ENCODE data around the gene TRIM47.
A peak's percentile ranks its signal among the peaks of the same experiment; 100 is the strongest.
"Not testable (repeated sequence)": the region's sequence is repeated elsewhere in the genome, so short reads cannot be mapped to it uniquely, and the experiment has no call there.

TRIM47 gene

GRCh38 chr17:75869282-75870141 lies 8.9 kb downstream of the TRIM47 start:
- DNase-seq (ENCODE audit: low read depth): no peak

DNA sequence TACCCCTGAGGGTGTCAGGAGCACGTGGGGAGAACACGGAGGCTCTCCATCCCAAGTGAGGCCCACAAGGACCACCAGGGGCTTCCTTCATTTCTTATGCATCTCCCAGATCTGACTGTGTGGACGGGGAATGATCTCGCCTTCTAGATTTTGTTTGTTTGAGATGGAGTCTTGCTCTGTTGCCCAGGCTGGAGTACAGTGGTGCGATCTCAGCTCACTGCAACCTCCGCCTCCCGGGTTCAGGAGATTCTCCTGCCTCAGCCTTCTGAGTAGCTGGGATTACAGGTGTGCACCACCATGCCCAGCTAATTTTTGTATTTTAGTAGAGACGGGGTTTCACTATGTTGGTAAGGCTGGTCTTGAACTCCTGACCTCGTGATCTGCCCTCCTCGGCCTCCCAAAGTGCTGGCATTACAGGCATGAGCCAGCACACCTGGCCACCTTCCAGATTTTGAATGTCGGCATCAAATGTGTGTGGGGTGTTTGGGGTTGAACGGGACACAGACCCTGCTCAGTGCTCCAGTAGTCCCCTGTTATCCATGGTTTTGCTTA lies 9.6 kb downstream of the TRIM47 start:
- DNase-seq (ENCODE audit: low read depth): not testable (repeated sequence)

DNA sequence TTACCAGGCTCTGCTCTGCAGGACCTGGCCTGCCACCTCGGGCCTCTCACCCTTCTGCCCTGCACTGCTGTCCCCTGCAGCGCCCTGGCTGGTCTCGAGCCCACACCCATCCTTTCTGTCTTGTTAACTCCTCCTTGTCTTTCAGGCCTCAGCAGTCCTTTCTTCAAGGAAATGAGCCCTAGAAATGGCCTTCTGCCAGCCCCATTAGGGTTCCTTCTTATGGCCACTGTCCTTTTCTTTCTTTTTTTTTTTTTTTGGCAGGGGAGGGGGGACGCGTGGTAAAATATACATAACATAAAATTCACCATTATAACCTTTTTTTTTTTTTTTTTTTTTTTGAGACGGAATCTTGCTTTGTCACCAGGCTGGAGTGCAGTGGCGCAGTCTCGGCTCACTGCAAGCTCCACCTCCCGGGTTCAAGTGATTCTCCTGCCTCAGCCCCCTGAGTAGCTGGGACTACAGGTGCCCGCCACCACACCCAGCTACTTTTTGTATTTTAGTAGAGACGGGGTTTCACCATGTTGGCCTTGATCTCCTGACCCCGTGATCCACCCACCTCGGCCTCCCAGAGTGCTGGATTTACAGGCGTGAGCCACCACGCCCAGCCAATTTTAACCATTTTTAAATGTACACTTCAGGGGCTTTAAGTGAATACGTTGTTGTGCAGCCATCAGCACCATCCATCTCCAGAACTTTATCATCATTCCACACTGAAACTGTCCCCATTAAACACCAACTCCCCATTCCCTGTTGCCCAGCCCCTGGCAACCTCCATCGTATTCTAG lies 12.8 kb downstream of the TRIM47 start:
- not testable (repeated sequence) for DNase-seq (ENCODE audit: low read depth)

DNA sequence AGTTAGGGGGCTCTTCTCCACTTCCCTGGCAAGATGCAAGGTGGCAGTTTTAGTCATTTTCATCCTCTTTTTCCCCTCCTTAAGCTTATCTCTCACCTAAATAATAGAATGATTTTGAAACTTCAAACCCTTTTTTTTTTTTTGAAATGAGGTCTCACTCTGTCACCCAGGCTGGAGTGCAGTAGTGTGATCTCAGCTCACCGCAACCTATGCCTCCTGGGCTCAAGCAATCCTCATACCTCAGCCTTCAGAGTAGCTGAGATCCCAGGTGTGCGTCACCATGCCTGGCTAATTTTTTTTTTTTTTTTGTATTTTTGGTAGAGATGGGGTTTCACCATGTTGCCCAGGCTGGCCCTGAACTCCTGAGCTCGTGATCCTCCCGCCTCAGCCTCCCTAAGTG lies 13.5 kb downstream of the TRIM47 start:
- DNase-seq (ENCODE audit: low read depth): not testable (repeated sequence)

GRCh38 chr17:75864448-75864871 lies 13.9 kb downstream of the TRIM47 start:
- no peak for DNase-seq (ENCODE audit: low read depth)

DNA sequence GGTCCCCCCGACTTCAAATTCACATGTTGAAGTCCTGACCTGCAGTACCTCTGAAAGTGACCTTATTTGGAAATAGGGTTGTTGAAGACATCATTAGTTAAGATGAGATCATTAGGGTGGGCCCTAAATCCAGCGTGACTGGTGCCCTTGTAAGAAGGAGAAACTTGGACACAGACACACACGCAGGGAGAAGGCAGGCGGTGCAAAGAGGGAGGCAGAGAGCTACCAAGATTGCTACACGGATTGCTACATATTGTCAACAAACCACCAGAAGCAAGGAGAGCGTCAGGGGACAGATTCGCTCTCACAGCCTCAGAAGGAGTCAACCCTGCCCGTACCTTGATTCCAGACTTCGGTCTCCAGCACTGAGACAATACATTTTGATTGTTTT lies 16.5 kb downstream of the TRIM47 start:
- no peak for DNase-seq (ENCODE audit: low read depth)

DNA sequence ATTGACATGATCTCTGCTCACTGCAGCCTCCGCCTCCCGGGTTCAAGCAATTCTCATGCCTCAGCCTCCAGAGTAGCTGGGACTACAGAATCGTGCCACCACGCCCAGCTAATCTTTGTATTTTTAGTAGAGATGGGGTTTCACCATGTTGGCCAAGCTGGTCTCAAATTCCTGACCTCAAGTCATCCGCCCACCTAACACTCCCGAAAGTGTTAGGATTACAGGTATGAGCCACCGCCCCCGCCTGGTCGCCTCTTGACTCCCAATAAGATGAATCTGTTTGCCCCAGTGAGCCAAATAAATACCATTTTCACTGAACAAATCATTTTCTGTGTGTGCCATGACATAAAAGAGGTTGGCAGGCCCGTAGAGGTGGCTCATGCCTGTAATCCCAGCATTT lies 19.0 kb downstream of the TRIM47 start:
- DNase-seq (ENCODE audit: low read depth): not testable (repeated sequence)

DNA sequence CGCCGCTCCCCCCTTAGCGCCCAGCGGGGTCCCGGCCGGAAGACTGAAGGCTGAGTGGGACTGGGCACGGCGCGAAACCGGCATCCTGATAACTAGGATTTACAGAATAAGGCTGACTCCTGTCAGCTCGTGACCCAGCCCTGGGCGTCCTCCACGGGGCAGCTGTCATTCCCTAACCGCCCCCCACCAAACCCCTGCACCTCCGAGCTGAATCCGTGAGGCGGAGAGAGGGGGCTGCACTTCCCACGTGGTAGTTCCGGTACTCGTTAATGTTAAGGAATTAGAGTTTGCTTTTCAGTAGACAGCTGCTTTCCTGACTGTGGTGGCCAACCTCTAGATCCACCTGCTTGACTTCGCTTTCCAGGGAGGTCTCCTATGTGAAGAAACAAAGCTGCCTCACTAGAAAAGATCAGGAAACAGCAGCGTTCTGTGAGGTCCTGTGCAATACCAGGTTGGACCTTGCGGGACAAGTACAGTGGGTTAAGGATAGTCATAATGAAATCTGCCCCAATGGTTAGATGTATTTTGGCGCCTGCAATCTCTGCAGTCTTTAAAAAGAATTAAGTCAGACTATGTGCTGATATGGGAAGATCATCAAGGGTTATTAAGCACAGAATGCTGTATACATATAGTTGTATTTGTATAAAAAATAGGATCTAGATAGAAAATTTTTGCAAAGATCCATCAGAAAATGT lies 22.2 kb downstream of the TRIM47 start:
- DNase-seq (ENCODE audit: low read depth): no peak

- peak; percentile 94 for DNase-seq (ENCODE audit: low read depth)
Measured at GRCh38 chr17:75855310-75856061, 22.9 kb downstream of the TRIM47 start, which contains the start of gene WBP2. Gene WBP2, minus strand, starts transcription at chr17:75855335. Its CDS starts 38 bp downstream, at chr17:75855297.

DNA sequence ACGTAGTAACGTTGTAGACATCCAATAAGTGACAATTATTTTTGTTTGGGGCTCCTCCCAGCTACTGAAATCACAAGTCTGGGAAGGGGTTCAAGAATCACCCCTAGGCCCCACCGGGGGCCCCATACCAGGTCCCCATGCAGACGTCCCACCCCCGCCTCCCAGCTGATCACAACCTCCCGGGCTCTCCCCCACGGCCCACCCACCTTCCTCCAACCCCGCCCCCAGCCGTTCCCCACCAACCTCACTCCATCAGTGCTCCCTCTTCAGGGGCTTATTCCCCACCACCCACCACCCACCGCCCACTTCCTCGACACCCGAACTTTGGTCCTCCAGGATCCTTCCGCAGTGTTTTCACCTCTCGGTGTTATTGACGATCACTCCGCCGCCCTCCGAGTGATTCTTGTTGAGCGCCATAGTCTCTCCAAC lies 23.5 kb downstream of the TRIM47 start:
- no peak for DNase-seq (ENCODE audit: low read depth)

DNA sequence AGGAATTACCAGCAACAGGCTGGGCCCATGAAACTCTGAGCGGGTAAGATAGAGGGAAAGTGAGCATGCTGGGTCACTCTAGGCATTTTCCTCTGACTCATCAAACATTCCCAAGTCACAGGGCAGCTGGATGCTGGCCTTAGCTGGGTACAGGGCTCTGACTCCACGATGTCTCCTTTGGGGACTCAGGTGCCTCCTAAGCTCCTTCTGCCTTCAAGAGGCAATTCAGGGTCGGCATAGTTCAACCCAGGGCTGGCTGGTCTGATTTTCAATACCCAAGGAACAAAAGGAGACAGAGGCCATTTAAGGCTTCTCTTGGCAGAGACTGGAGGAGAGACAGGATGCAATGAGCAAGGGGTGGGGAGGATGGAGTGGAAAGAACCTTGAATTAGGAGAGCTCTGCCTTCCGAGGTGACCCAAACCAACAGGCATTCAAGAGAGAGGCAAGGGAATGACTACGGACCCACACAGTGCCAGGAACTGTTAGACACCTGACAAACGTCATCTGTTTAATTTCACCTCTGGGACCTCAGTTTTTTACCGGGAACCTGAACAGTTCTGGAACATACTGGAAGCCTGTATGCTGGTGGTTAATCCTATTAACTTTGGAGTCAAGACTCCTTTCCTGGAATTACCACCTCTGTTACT lies 24.2 kb downstream of the TRIM47 start:
- no peak for DNase-seq (ENCODE audit: low read depth)

GRCh38 chr17:75853433-75853832 lies 24.9 kb downstream of the TRIM47 start:
- no peak for DNase-seq (ENCODE audit: low read depth)

GRCh38 chr17:75851693-75851991 lies 26.7 kb downstream of the TRIM47 start:
- not testable (repeated sequence) for DNase-seq (ENCODE audit: low read depth)

DNA sequence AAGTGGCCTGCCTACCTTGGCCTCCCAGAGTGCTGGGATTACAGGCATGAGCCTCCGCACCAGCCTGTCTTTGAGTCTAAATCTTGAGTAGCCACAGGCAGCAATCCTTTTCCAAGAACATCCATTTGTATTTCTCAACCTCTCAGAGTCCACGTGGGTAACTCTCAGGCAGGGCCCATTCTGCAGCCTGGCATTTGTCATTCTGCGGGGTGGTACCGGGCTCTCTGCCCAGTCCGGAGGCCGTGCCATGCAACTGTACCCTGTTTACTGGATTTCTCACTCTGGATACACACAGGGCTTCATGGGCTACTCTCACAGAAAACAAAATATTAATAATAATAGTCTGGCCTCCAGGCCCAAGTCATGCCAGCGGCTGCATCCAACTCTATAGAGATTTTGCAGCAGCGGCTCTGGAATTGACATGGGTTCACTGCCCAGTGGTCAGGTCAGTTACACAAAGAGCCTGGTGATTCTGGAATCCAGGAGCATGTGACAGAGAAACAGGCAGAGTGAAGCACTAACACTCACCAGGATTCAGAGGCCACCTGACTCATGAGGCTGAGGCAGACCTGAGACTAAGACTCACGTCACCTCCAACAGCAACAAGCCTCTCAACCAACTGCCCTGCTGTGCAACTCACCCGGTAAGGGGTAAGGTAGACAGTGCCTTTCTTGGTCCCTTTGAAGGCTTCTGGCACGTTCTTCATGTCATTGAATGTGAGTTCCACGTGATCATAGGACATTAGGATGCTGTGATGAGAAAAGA lies 27.3 kb downstream of the TRIM47 start:
- DNase-seq (ENCODE audit: low read depth): no peak

GRCh38 chr17:75849724-75850123 lies 28.7 kb downstream of the TRIM47 start:
- DNase-seq (ENCODE audit: low read depth): no peak

DNA sequence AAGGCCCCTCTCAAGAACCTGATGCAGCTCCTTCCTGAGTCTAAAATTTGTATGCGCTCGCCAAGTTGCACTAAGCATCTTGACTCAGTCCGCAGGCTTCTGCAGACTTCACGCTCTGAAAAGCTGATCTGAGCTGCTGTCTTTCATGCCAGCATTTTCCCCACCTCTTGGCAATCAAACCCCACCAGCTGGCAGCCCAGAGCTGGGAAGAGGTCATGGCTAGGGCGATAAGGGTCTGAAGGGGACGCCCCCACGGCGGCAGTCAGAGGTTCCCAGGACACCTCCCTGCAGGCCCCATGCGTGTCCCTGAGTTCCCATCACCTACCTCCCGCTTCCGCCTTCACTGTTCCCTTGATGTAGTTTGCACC lies 29.1 kb downstream of the TRIM47 start:
- no peak for DNase-seq (ENCODE audit: low read depth)

DNA sequence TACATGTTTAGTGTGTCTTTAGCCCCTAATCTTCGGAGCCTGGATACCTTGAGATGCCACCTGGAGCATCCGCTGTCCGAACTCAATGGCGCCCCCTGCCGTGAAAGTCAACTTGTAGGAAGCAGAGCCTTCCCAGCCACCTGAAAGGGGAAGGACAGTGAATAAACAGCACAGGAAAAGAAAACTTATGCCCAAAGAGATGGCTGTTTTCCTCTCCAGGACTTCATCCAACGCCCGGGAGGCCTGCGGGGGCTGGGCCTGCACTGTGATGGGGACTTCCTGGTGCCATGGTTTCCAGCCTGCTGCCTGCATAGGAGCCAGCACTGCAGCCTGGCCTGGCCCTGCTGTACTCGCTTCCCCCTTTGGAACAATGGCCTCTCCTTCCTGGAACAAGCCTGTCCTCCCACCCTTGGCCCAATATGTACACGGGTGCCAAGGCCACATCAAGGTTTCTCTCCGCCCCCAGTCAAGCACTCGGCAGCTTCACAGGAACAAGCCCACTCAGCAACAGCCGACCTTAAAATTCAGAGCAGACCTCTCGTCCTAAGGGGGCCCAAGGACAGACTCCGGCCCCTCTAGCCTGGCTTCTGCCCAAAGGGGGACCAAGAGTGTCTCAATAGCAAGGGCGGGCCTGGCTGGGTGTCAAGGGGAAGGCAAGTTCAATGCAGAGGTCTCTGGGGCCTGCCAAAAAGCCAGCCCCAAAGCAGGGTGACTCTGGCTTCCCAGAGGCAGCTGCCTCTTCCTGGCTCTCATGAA lies 29.7 kb downstream of the TRIM47 start:
- DNase-seq (ENCODE audit: low read depth): peak; percentile 69

- DNase-seq (ENCODE audit: low read depth): no peak
Measured at GRCh38 chr17:75847614-75848522, 30.5 kb downstream of the TRIM47 start.

All from activated T-cell treated with anti-CD3 and anti-CD28 coated beads for 48 hours (primary cell).